Measurements from ENCODE around the gene NR5A1.
A peak's percentile ranks its signal among the peaks of the same experiment; 100 is the strongest.

The NR5A1 gene

DNA sequence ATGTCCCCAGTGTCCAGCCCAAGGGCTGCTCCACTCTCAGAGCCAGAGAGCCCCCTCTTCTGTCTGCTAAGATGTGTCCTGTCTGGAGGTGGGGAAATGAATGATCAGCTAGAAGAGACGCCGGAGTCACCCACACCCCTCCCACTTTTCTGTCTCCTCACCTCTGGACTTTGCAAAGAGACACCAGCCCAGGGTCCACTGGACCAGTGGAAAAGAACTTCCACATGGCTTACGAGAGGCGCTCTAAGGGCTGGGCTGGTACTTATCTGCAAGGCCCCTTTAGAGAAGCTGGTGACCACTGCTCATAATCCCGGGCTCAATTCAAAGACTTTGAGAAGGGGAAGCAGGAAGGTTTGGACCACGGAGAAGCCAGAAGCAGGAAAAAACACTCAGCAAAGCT lies 9.2 kb downstream of the NR5A1 start:
- TF ChIP-seq SUZ12 (IDR thresholded peaks at IDR 0.05; ENCODE audit: extremely low read depth, insufficient read depth, insufficient read length), result no peak
- TF ChIP-seq YY1 (IDR thresholded peaks at IDR 0.05; ENCODE audit: insufficient read depth, insufficient read length), result no peak
- H3K9ac ChIP-seq (ENCODE audit: insufficient read length, low read depth), result no peak overlapping the region
- H3K4me3 ChIP-seq (ENCODE audit: insufficient read length, low read depth), result no peak overlapping the region
- H3K9me3 ChIP-seq (ENCODE audit: insufficient read depth, low read length), result no peaks in the 10 kb centered on the region
- H3K27me3 ChIP-seq (ENCODE audit: insufficient read depth, insufficient read length), result peaks cover 2% of the 10 kb centered on the region
- H3K4me1 ChIP-seq (ENCODE audit: insufficient read depth, insufficient read length), result peaks cover 22% of the 10 kb centered on the region
- H3K36me3 ChIP-seq (ENCODE audit: insufficient read depth, insufficient read length, low read length), result no peaks in the 10 kb centered on the region
- no peak for DNase-seq (ENCODE audit: low read depth, low spot score)

GRCh38 chr9:124497441-124497840 lies 9.8 kb downstream of the NR5A1 start:
- Histone ChIP-seq H3K4me1 (ENCODE audit: insufficient read depth, insufficient read length) (peaks cover 22% of the 10 kb centered on the region), H3K9me3 (ENCODE audit: insufficient read depth, low read length) (no peaks in the 10 kb centered on the region), H3K27me3 (ENCODE audit: insufficient read depth, insufficient read length) (no peaks in the 10 kb centered on the region), H3K4me3 (ENCODE audit: insufficient read length, low read depth) (no peak overlapping the region), H3K9ac (ENCODE audit: insufficient read length, low read depth) (no peak overlapping the region), H3K36me3 (ENCODE audit: insufficient read depth, insufficient read length, low read length) (no peaks in the 10 kb centered on the region)
- no peak for TF ChIP-seq SUZ12 (IDR thresholded peaks at IDR 0.05; ENCODE audit: extremely low read depth, insufficient read depth, insufficient read length)
- no peak for TF ChIP-seq YY1 (IDR thresholded peaks at IDR 0.05; ENCODE audit: insufficient read depth, insufficient read length)
- no peak for TF ChIP-seq ZNF274 (IDR thresholded peaks at IDR 0.05; ENCODE audit: low read depth, low read length)
- no peak for DNase-seq (ENCODE audit: low read depth, low spot score)

- H3K9ac ChIP-seq (ENCODE audit: insufficient read length, low read depth), result peak overlapping the region; percentile 17
Measured at GRCh38 chr9:124496463-124496862, 10.7 kb downstream of the NR5A1 start.

GRCh38 chr9:124496075-124496449 lies 11.1 kb downstream of the NR5A1 start:
- H3K4me3 ChIP-seq (ENCODE audit: insufficient read length, low read depth), result no peak overlapping the region
- DNase-seq (ENCODE audit: low read depth, low spot score), result no peak
- TF ChIP-seq ZNF274 (IDR thresholded peaks at IDR 0.05; ENCODE audit: low read depth, low read length) (no peak), SUZ12 (IDR thresholded peaks at IDR 0.05; ENCODE audit: extremely low read depth, insufficient read depth, insufficient read length) (no peak), YY1 (IDR thresholded peaks at IDR 0.05; ENCODE audit: insufficient read depth, insufficient read length) (no peak)
- H3K4me1 ChIP-seq (ENCODE audit: insufficient read depth, insufficient read length), result peaks cover 15% of the 10 kb centered on the region
- H3K9me3 ChIP-seq (ENCODE audit: insufficient read depth, low read length), result no peaks in the 10 kb centered on the region
- peak overlapping the region; percentile 17 for H3K9ac ChIP-seq (ENCODE audit: insufficient read length, low read depth)
- no peaks in the 10 kb centered on the region for H3K27me3 ChIP-seq (ENCODE audit: insufficient read depth, insufficient read length)
- no peaks in the 10 kb centered on the region for H3K36me3 ChIP-seq (ENCODE audit: insufficient read depth, insufficient read length, low read length)

More at GRCh38 chr9:124496463-124496862, 10.7 kb downstream of the NR5A1 start:
- Histone ChIP-seq H3K27me3 (ENCODE audit: insufficient read depth, insufficient read length) (no peaks in the 10 kb centered on the region), H3K36me3 (ENCODE audit: insufficient read depth, insufficient read length, low read length) (no peaks in the 10 kb centered on the region), H3K4me1 (ENCODE audit: insufficient read depth, insufficient read length) (peaks cover 17% of the 10 kb centered on the region), H3K9me3 (ENCODE audit: insufficient read depth, low read length) (no peaks in the 10 kb centered on the region), H3K4me3 (ENCODE audit: insufficient read length, low read depth) (no peak overlapping the region)
- TF ChIP-seq ZNF274 (IDR thresholded peaks at IDR 0.05; ENCODE audit: low read depth, low read length) (no peak), SUZ12 (IDR thresholded peaks at IDR 0.05; ENCODE audit: extremely low read depth, insufficient read depth, insufficient read length) (no peak), YY1 (IDR thresholded peaks at IDR 0.05; ENCODE audit: insufficient read depth, insufficient read length) (no peak)
- no peak for DNase-seq (ENCODE audit: low read depth, low spot score)

- DNase-seq (ENCODE audit: low read depth, low spot score), result no peak
- TF ChIP-seq ZNF274 (IDR thresholded peaks at IDR 0.05; ENCODE audit: low read depth, low read length) (no peak), YY1 (IDR thresholded peaks at IDR 0.05; ENCODE audit: insufficient read depth, insufficient read length) (no peak), SUZ12 (IDR thresholded peaks at IDR 0.05; ENCODE audit: extremely low read depth, insufficient read depth, insufficient read length) (no peak)
- H3K4me1 ChIP-seq (ENCODE audit: insufficient read depth, insufficient read length), result peaks cover 17% of the 10 kb centered on the region
- H3K9me3 ChIP-seq (ENCODE audit: insufficient read depth, low read length), result no peaks in the 10 kb centered on the region
- H3K4me3 ChIP-seq (ENCODE audit: insufficient read length, low read depth), result no peak overlapping the region
- H3K36me3 ChIP-seq (ENCODE audit: insufficient read depth, insufficient read length, low read length), result no peaks in the 10 kb centered on the region
- H3K9ac ChIP-seq (ENCODE audit: insufficient read length, low read depth), result no peak overlapping the region
- no peaks in the 10 kb centered on the region for H3K27me3 ChIP-seq (ENCODE audit: insufficient read depth, insufficient read length)
Measured at GRCh38 chr9:124495126-124496074, 11.8 kb downstream of the NR5A1 start.

GRCh38 chr9:124493794-124494479 lies 13.3 kb downstream of the NR5A1 start:
- no peak for TF ChIP-seq ZNF274 (IDR thresholded peaks at IDR 0.05; ENCODE audit: low read depth, low read length)
- no peak for TF ChIP-seq YY1 (IDR thresholded peaks at IDR 0.05; ENCODE audit: insufficient read depth, insufficient read length)
- no peak for TF ChIP-seq SUZ12 (IDR thresholded peaks at IDR 0.05; ENCODE audit: extremely low read depth, insufficient read depth, insufficient read length)
- Histone ChIP-seq H3K36me3 (ENCODE audit: insufficient read depth, insufficient read length, low read length) (no peaks in the 10 kb centered on the region), H3K4me3 (ENCODE audit: insufficient read length, low read depth) (no peak overlapping the region), H3K27me3 (ENCODE audit: insufficient read depth, insufficient read length) (no peaks in the 10 kb centered on the region), H3K9me3 (ENCODE audit: insufficient read depth, low read length) (no peaks in the 10 kb centered on the region), H3K9ac (ENCODE audit: insufficient read length, low read depth) (no peak overlapping the region), H3K4me1 (ENCODE audit: insufficient read depth, insufficient read length) (peaks cover 19% of the 10 kb centered on the region)
- no peak for DNase-seq (ENCODE audit: low read depth, low spot score)

GRCh38 chr9:124493218-124493617 lies 14.0 kb downstream of the NR5A1 start:
- Histone ChIP-seq H3K9me3 (ENCODE audit: insufficient read depth, low read length) (no peaks in the 10 kb centered on the region), H3K4me3 (ENCODE audit: insufficient read length, low read depth) (no peak overlapping the region), H3K9ac (ENCODE audit: insufficient read length, low read depth) (no peak overlapping the region), H3K27me3 (ENCODE audit: insufficient read depth, insufficient read length) (no peaks in the 10 kb centered on the region), H3K4me1 (ENCODE audit: insufficient read depth, insufficient read length) (peaks cover 16% of the 10 kb centered on the region), H3K36me3 (ENCODE audit: insufficient read depth, insufficient read length, low read length) (no peaks in the 10 kb centered on the region)
- DNase-seq (ENCODE audit: low read depth, low spot score), result no peak
- TF ChIP-seq SUZ12 (IDR thresholded peaks at IDR 0.05; ENCODE audit: extremely low read depth, insufficient read depth, insufficient read length), result no peak
- TF ChIP-seq ZNF274 (IDR thresholded peaks at IDR 0.05; ENCODE audit: low read depth, low read length), result no peak
- no peak for TF ChIP-seq YY1 (IDR thresholded peaks at IDR 0.05; ENCODE audit: insufficient read depth, insufficient read length)

Measured in NT2/D1 (cell line).